HG02798 (cell line): ENCODE measurements around the gene USP17L26.
"Not testable (repeated sequence)": the region's sequence is repeated elsewhere in the genome, so short reads cannot be mapped to it uniquely, and the experiment has no call there.

ENCODE experiments used
- ATAC-seq: cut with Tn5 transposase; IDR thresholded peaks from one replicate; pipeline ENCODE4 v1.9.1; 2021; ENCODE audit warnings: mild to moderate bottlenecking; ENCODE audit not compliant: unreplicated experiment, poor library complexity

Gene USP17L26

GRCh38 chr4:9334358-9334757, at the start of gene USP17L26:
Gene USP17L26, plus strand, starts transcription at chr4:9334658. Its CDS starts 0 bp downstream, at chr4:9334658.
- not testable (repeated sequence) for ATAC-seq

DNA sequence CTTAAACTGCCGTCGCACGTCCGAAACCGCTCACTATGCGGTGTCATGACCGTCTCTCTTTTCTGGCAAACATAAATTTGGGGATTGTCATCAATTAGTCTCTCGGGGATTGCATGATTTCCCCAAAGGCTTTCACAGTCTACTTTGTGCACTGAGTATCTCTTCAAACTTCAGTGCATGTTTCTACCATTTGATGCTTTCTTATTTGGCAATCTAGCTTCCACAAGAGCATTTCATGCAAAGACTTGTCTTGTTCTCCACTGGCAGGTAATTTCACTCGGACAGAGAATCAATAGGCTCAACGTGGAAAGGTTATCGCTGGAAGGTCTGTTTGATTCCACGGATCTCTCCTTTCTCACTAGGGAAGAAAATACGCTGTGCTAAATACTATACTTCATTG, 10.3 kb upstream of the USP17L26 start:
- ATAC-seq: not testable (repeated sequence)

DNA sequence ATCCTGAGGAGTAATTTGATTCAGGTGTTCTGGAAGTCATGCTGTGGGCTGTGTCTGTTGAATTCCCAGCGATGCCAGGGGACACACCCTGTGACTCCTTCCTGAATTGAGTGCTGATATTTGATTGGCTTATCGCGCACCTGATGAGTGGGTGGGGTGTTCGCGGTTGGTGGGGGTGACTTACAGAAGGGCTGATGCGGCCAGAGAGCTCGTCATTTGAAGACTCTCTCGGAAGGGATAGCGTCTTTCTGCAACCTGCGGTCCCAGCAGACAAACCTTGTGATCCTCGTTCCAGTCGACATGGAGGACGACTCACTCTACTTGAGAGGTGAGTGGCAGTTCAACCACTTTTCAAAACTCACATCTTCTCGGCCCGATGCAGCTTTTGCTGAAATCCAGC, 9.6 kb upstream of the USP17L26 start, which contains the start of gene USP17L24:
Gene USP17L24, plus strand, starts transcription at position 301 of the 400 bp plus-strand sequence. Its CDS starts 0 bp downstream, at position 301.
- not testable (repeated sequence) for ATAC-seq

GRCh38 chr4:9329611-9330010, 4.8 kb upstream of the USP17L26 start, which contains the start of gene USP17L25:
Gene USP17L25, plus strand, starts transcription at chr4:9329911. Its CDS starts 0 bp downstream, at chr4:9329911.
- ATAC-seq: not testable (repeated sequence)

DNA sequence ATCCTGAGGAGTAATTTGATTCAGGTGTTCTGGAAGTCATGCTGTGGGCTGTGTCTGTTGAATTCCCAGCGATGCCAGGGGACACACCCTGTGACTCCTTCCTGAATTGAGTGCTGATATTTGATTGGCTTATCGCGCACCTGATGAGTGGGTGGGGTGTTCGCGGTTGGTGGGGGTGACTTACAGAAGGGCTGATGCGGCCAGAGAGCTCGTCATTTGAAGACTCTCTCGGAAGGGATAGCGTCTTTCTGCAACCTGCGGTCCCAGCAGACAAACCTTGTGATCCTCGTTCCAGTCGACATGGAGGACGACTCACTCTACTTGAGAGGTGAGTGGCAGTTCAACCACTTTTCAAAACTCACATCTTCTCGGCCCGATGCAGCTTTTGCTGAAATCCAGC, 4.6 kb downstream of the USP17L26 start, which contains the start of gene USP17L5:
Gene USP17L5, plus strand, starts transcription at position 301 of the 400 bp plus-strand sequence. Its CDS starts 0 bp downstream, at position 301.
- not testable (repeated sequence) for ATAC-seq

- ATAC-seq: not testable (repeated sequence)
Observed at GRCh38 chr4:9343848-9344247, 9.4 kb downstream of the USP17L26 start, which contains the start of gene USP17L27. Gene USP17L27, plus strand, starts transcription at chr4:9344148. Its CDS starts 0 bp downstream, at chr4:9344148.

- not testable (repeated sequence) for ATAC-seq
Observed at GRCh38 chr4:9348593-9348992, 14.1 kb downstream of the USP17L26 start, which contains the start of gene USP17L28. Gene USP17L28, plus strand, starts transcription at chr4:9348893. Its CDS starts 0 bp downstream, at chr4:9348893.

DNA sequence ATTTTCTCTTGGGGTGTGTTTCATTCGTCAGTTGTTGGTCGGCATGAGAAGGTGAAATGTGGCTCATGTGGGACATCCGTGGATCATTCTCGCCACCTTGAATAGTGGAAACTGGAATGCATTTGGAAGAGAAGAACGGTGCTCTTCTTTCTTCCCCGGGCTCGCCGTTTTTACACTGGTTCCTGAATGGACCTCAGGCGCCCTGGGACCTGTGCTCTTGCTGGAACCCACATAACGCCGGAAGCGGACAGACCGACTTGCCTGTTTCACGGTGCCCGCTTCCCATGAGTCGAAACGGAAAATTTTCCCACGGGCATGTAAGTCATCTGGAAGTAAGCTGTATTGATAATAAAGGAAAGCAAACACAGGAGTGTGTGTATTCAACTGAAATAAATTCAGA, 16.4 kb downstream of the USP17L26 start:
- ATAC-seq: not testable (repeated sequence)

- ATAC-seq: not testable (repeated sequence)
Observed at GRCh38 chr4:9353338-9353737, 18.9 kb downstream of the USP17L26 start, which contains the start of gene USP17L29. Gene USP17L29, plus strand, starts transcription at chr4:9353638. Its CDS starts 0 bp downstream, at chr4:9353638.

DNA sequence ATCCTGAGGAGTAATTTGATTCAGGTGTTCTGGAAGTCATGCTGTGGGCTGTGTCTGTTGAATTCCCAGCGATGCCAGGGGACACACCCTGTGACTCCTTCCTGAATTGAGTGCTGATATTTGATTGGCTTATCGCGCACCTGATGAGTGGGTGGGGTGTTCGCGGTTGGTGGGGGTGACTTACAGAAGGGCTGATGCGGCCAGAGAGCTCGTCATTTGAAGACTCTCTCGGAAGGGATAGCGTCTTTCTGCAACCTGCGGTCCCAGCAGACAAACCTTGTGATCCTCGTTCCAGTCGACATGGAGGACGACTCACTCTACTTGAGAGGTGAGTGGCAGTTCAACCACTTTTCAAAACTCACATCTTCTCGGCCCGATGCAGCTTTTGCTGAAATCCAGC, 28.4 kb downstream of the USP17L26 start, which contains the start of gene USP17L30:
Gene USP17L30, plus strand, starts transcription at position 301 of the 400 bp plus-strand sequence. Its CDS starts 0 bp downstream, at position 301.
- not testable (repeated sequence) for ATAC-seq

GRCh38 chr4:9379881-9380280, 45.4 kb downstream of the USP17L26 start:
- not testable (repeated sequence) for ATAC-seq

- ATAC-seq: not testable (repeated sequence)
Observed at GRCh38 chr4:9381012-9381534, 46.6 kb downstream of the USP17L26 start.

DNA sequence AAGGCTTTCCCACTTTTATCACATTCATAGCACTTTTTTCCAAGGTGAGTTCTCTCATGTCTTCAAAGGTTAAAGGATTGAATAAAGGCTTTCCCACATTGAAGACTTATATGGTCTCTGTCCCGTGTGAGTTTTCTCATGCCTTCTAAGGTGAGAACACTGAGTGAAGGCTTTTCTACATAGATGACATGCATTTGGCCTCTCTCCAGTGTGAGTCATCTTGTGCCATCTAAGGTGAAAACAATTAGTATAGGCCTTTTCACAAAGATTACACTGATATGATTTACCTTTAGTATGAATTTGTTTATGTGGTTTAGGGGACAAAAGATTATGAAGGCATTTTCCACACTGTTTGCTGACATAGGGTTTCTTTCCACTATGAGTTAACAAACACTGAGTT, 49.7 kb downstream of the USP17L26 start:
- no peak for ATAC-seq
